Nephron progenitor cell (in vitro differentiated cells): ENCODE measurements around the gene NALCN.

ENCODE experiments used
- DNase-seq: peaks from one replicate; pipeline ENCODE4 v3.0.0; 2021
- H3K27ac Mint-ChIP-seq: 2 replicates; pipeline ENCODE4 v1.8.0; 2021; ENCODE audit warnings: mild to moderate bottlenecking, moderate library complexity, mixed read lengths
- H3K27me3 Mint-ChIP-seq: 2 replicates; pipeline ENCODE4 v1.8.0; 2021; ENCODE audit warnings: mild to moderate bottlenecking, low read depth, mixed read lengths; ENCODE audit not compliant: poor library complexity
- H3K36me3 Mint-ChIP-seq: 2 replicates; pipeline ENCODE4 v1.8.0; 2021; ENCODE audit warnings: low read depth, mixed read lengths
- H3K4me1 Mint-ChIP-seq: 2 replicates; pipeline ENCODE4 v1.8.0; 2021; ENCODE audit warnings: mixed read lengths
- H3K4me3 Mint-ChIP-seq: 2 replicates; pipeline ENCODE4 v1.8.0; 2021; ENCODE audit warnings: mild to moderate bottlenecking, moderate library complexity, mixed read lengths
- H3K9me3 Mint-ChIP-seq: 2 replicates; pipeline ENCODE4 v1.8.0; 2021; ENCODE audit warnings: mild to moderate bottlenecking, moderate library complexity, mixed read lengths
- TF ChIP-seq, protein P1 (sequence below): fragments of 200-600 bp; sonication (generic); IDR thresholded peaks from 2 replicates; pipeline ENCODE4 v1.5.0; 2021; ENCODE audit warnings: antibody characterized with exemption

The NALCN gene

DNA sequence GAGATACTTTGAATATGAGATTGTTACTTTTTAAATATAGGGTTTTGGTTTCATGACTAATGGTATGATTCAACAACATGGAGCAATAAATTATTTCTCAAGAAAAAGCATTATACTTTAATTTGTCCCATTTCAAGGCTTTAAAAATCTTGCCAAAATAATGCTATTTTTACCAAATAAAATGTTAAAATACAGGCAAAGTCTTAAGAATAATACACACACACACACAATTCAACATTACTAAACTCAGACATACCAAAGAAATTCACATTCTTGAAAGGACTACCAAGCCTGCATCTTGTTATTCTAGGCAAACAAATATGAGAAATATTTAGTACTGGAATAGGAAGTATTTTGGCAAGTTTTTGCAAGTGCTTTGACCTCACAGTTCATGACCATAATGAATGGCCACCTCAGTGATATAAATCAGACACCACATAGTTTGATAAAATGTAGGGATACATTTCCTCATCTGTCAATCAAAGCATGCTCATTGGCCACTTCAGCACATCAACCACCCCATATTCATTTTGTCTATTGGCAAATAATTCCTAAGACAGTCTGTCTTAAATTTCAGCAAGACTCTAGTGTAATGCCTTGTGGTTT lies 107.2 kb downstream of the NALCN start:
- H3K27me3 Mint-ChIP-seq: peaks cover 7% of the 10 kb centered on the region
- no peaks in the 10 kb centered on the region for H3K4me1 Mint-ChIP-seq
- H3K36me3 Mint-ChIP-seq: no peaks in the 10 kb centered on the region
- peaks cover 5% of the 10 kb centered on the region for H3K9me3 Mint-ChIP-seq
- no peak overlapping the region for H3K4me3 Mint-ChIP-seq
- TF ChIP-seq, protein P1, sequence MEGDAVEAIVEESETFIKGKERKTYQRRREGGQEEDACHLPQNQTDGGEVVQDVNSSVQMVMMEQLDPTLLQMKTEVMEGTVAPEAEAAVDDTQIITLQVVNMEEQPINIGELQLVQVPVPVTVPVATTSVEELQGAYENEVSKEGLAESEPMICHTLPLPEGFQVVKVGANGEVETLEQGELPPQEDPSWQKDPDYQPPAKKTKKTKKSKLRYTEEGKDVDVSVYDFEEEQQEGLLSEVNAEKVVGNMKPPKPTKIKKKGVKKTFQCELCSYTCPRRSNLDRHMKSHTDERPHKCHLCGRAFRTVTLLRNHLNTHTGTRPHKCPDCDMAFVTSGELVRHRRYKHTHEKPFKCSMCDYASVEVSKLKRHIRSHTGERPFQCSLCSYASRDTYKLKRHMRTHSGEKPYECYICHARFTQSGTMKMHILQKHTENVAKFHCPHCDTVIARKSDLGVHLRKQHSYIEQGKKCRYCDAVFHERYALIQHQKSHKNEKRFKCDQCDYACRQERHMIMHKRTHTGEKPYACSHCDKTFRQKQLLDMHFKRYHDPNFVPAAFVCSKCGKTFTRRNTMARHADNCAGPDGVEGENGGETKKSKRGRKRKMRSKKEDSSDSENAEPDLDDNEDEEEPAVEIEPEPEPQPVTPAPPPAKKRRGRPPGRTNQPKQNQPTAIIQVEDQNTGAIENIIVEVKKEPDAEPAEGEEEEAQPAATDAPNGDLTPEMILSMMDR: no peak
- DNase-seq: no peak
- H3K27ac Mint-ChIP-seq: no peak overlapping the region

DNA sequence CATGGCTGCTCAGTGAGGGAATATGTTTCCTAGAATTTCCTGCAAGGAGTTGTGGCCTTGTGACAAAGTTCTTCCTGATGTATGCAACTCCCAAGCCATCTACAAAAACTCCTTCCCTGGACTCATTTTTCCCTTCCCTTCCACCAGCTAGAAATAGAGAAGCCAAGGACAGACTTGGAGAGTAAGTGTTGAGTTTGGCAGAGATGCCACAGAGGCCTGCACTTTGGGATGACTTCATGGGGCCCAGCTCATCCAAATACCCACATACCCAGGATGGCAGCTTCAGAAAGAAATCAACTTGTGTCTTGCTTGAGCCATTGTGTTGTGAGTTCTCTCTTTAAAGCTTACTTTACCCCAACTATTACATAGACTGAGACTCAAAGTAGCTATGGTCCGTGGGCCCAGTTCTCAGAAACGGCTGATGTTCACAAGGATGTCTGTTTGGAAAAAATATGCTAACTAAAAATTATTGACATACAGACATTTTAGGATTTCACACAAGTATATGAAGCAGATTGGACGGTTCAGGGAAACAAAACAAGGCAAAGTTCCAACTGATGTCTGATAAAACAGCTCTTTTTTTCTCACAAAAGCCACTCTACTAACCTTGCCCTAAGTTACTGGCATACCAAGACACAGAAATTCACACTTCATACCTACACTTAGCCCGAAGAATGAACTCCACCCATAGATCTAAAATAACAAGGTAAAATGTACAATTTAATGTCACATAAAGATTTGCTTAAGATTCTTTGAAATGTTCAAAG lies 107.9 kb downstream of the NALCN start:
- no peak for DNase-seq
- H3K9me3 Mint-ChIP-seq: peaks cover 2% of the 10 kb centered on the region
- TF ChIP-seq, protein P1: no peak
- H3K4me3 Mint-ChIP-seq: no peak overlapping the region
- no peaks in the 10 kb centered on the region for H3K4me1 Mint-ChIP-seq
- H3K27me3 Mint-ChIP-seq: peaks cover 7% of the 10 kb centered on the region
- H3K27ac Mint-ChIP-seq: no peak overlapping the region
- no peaks in the 10 kb centered on the region for H3K36me3 Mint-ChIP-seq

DNA sequence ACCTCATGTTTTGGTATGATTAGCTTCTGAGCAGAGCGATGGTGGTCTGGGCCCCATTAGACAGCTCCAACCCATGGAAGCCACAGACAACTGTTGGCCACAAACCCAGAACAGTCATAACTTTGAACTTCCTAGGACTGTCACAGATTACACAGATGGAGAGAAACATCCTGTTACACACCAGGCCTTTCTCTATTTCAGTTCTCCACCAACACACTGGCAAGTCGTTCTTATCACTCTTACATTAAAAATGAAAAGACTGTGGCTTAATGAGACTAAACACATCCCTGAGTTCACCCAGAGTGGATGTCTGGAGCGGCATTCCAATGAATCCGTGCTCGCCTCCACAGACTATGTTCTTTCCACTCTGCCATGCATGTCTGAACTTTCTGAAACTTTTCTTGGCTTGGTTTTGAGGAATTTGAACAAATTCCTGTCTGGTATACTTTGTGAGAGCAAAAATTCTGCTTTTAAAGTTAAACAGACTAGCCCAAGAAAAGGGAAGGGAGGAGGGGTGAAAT lies 109.1 kb downstream of the NALCN start:
- Mint-ChIP-seq H3K4me1 (no peaks in the 10 kb centered on the region), H3K9me3 (no peaks in the 10 kb centered on the region), H3K36me3 (no peaks in the 10 kb centered on the region), H3K27ac (no peak overlapping the region), H3K27me3 (peaks cover 7% of the 10 kb centered on the region), H3K4me3 (no peak overlapping the region)
- no peak for DNase-seq
- TF ChIP-seq, protein P1: no peak

DNA sequence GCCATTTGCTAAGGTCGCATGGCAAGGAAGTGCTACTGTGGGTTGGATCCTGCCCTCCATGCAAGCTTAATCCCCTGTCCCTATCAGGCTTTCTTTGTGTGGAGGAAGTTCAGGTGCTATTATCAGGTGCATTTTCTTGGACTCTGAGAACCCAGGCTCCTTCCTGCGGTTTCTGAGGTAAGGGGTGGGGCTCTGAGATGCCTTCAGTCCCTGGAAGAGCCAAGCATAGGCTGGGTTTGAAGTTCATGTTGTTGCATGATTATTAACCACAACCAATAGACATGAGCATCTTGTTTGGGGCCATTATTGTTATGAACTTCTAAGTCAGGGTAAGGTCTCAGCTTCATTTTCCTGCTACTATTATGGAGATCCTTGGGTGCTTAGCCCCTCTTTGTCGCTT lies 109.5 kb downstream of the NALCN start:
- peaks cover 7% of the 10 kb centered on the region for H3K27me3 Mint-ChIP-seq
- no peak overlapping the region for H3K4me3 Mint-ChIP-seq
- no peaks in the 10 kb centered on the region for H3K9me3 Mint-ChIP-seq
- no peaks in the 10 kb centered on the region for H3K4me1 Mint-ChIP-seq
- TF ChIP-seq, protein P1: no peak
- no peak overlapping the region for H3K27ac Mint-ChIP-seq
- H3K36me3 Mint-ChIP-seq: no peaks in the 10 kb centered on the region
- DNase-seq: no peak

DNA sequence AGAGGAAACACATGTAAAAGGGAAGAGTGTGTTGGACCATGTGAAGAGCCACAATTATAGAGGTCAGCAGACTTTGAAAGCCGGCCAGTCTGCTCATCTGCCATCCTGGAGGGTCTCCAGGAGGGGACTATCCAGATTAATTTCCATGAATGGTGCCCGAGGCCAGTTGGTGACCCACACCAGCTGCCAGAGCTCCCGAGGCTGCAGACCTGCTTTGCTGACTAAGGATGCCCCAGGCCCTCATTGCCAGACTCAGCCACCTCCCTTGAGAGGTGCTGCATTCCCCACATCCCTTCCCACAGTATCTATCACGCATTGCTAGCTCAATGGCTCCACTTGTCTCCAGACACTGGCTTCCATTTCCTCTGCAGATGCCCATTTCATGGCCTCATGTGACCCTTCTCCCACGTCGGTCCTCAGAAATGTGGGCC lies 110.3 kb downstream of the NALCN start:
- peaks cover 7% of the 10 kb centered on the region for H3K27me3 Mint-ChIP-seq
- TF ChIP-seq, protein P1: no peak
- H3K27ac Mint-ChIP-seq: no peak overlapping the region
- H3K9me3 Mint-ChIP-seq: no peaks in the 10 kb centered on the region
- H3K4me1 Mint-ChIP-seq: no peaks in the 10 kb centered on the region
- no peak overlapping the region for H3K4me3 Mint-ChIP-seq
- no peaks in the 10 kb centered on the region for H3K36me3 Mint-ChIP-seq
- DNase-seq: no peak
